ENCODE data around the gene LIG1. TPM values are rescaled to one million over a fixed set of nuclear protein-coding genes. Genes with fewer than 3 reads are reported as not detected.
A peak's percentile ranks its signal among the peaks of the same experiment; 100 is the strongest.

Gene LIG1
- total and polyA plus RNA-seq, 2 experiments from 2014 or later = 79.3 to 96.9 TPM

DNA sequence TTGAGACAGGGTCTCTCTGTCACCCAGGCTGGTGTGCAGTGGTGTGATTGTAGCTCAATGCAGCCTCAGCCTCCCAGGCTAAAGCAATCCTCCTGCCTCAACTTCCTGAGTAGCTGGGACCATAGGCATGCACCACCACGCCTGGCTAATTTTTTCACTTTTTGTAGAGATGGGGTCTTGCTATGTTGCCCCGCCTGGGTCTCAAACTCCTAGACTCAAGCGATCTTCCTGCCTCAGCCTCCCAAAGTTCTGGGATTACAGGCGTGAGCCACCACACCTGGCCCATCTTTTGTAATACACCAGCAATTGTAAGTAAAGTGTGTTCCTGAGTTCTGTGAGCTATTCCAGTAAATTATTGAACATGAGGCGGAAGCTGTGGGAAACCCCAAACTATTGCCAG lies 66.2 kb downstream of the LIG1 start:
- Histone ChIP-seq H3K27ac (ENCODE audit: low read depth) (no peak overlapping the region), H2AFZ (no peak overlapping the region), H3K27me3 (ENCODE audit: insufficient read depth) (no peaks in the 10 kb centered on the region), H3K4me2 (no peak overlapping the region), H3K4me1 (ENCODE audit: insufficient read depth) (no peaks in the 10 kb centered on the region; the same call in 1 of the 2 replicates), H4K20me1 (replicated peaks; ENCODE audit: insufficient read depth) (no peaks in the 10 kb centered on the region), H3K9me2 (ENCODE audit: insufficient read depth) (no peaks in the 10 kb centered on the region), H3K4me3 (no peak overlapping the region), H3K79me2 (replicated peaks; ENCODE audit: insufficient read depth) (no peaks in the 10 kb centered on the region), H3K36me3 (ENCODE audit: insufficient read depth) (no peaks in the 10 kb centered on the region), H3F3A (replicated peaks; ENCODE audit: low read depth) (no peaks in the 10 kb centered on the region)
- H3K36me3 Mint-ChIP-seq (ENCODE audit: low read depth) = no peaks in the 10 kb centered on the region
- no peaks in the 10 kb centered on the region for H3K4me1 Mint-ChIP-seq
- H3K27ac Mint-ChIP-seq = no peak overlapping the region
- TF ChIP-seq, protein P1, sequence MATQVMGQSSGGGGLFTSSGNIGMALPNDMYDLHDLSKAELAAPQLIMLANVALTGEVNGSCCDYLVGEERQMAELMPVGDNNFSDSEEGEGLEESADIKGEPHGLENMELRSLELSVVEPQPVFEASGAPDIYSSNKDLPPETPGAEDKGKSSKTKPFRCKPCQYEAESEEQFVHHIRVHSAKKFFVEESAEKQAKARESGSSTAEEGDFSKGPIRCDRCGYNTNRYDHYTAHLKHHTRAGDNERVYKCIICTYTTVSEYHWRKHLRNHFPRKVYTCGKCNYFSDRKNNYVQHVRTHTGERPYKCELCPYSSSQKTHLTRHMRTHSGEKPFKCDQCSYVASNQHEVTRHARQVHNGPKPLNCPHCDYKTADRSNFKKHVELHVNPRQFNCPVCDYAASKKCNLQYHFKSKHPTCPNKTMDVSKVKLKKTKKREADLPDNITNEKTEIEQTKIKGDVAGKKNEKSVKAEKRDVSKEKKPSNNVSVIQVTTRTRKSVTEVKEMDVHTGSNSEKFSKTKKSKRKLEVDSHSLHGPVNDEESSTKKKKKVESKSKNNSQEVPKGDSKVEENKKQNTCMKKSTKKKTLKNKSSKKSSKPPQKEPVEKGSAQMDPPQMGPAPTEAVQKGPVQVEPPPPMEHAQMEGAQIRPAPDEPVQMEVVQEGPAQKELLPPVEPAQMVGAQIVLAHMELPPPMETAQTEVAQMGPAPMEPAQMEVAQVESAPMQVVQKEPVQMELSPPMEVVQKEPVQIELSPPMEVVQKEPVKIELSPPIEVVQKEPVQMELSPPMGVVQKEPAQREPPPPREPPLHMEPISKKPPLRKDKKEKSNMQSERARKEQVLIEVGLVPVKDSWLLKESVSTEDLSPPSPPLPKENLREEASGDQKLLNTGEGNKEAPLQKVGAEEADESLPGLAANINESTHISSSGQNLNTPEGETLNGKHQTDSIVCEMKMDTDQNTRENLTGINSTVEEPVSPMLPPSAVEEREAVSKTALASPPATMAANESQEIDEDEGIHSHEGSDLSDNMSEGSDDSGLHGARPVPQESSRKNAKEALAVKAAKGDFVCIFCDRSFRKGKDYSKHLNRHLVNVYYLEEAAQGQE (IDR thresholded peaks at IDR 0.05; ENCODE audit: unreplicated experiment) = no peak
- TF ChIP-seq, protein P2, sequence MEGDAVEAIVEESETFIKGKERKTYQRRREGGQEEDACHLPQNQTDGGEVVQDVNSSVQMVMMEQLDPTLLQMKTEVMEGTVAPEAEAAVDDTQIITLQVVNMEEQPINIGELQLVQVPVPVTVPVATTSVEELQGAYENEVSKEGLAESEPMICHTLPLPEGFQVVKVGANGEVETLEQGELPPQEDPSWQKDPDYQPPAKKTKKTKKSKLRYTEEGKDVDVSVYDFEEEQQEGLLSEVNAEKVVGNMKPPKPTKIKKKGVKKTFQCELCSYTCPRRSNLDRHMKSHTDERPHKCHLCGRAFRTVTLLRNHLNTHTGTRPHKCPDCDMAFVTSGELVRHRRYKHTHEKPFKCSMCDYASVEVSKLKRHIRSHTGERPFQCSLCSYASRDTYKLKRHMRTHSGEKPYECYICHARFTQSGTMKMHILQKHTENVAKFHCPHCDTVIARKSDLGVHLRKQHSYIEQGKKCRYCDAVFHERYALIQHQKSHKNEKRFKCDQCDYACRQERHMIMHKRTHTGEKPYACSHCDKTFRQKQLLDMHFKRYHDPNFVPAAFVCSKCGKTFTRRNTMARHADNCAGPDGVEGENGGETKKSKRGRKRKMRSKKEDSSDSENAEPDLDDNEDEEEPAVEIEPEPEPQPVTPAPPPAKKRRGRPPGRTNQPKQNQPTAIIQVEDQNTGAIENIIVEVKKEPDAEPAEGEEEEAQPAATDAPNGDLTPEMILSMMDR (conservative IDR thresholded peaks at IDR 0.05; ENCODE audit: low read depth in 2 of 2) = no peak
- H3K9me3 Mint-ChIP-seq = peaks cover 5% of the 10 kb centered on the region; the same call in 1 of the 3 replicates
- peaks cover 12% of the 10 kb centered on the region for H3K27me3 Mint-ChIP-seq (ENCODE audit: insufficient read depth, low read depth, poor library complexity)
- ATAC-seq = no peak
- no peak for DNase-seq (ENCODE audit: low spot score)
- no peak overlapping the region for H3K4me3 Mint-ChIP-seq

DNA sequence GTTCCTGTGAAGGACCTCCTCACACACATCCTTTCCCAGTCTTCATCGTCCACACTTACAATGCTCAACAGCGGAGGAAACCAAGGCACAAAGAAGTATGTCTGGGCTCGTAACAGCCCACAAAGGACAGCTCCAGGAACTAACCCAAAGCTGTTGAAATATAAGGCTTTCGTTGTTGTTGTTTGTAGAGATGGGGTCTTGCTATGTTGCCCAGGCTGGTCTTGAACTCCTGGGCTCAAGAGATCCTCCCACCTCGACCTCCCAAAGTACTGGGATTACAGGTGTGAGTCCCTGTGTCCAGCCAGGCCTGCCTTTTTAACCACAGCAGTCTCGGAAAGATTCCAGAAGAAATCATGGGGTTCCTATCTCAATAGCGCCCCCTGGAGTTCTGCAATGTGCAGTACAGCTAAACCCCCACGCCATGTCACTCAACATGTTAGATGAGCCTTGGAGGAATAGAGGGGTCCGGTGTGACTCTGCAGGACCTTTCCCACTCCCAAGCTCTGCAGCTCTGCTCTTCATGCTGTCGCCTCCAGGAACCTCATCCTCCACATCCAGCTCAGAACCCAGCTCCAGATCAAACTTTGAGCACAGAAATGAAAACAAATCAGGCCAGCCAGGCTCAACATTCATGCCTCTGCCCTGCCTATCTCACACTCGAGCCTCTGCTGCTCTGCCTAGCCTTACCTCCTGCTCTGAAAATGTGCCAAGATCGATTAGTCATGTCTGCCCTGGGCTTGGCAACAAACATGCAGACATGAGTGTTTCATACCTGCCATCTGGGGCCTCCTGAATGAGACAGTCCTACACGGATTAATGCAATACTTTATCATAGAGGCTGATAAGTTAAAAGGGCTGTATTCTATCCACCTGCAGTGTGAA lies 67.0 kb downstream of the LIG1 start:
- peaks cover 5% of the 10 kb centered on the region; the same call in 1 of the 3 replicates for H3K9me3 Mint-ChIP-seq
- Histone ChIP-seq H3K9me2 (ENCODE audit: insufficient read depth) (no peaks in the 10 kb centered on the region), H2AFZ (peak overlapping the region; percentile 93), H3F3A (replicated peaks; ENCODE audit: low read depth) (no peaks in the 10 kb centered on the region), H3K27me3 (ENCODE audit: insufficient read depth) (no peaks in the 10 kb centered on the region), H3K27ac (ENCODE audit: low read depth) (no peak overlapping the region), H3K79me2 (replicated peaks; ENCODE audit: insufficient read depth) (no peaks in the 10 kb centered on the region), H3K4me3 (no peak overlapping the region), H3K4me2 (0 out of 2 replicates have a peak overlapping the region, but pooled peaks have one; percentile 48), H3K4me1 (ENCODE audit: insufficient read depth) (no peaks in the 10 kb centered on the region; the same call in 1 of the 2 replicates), H4K20me1 (replicated peaks; ENCODE audit: insufficient read depth) (no peaks in the 10 kb centered on the region), H3K36me3 (ENCODE audit: insufficient read depth) (no peaks in the 10 kb centered on the region)
- peak; percentile 82 for DNase-seq (ENCODE audit: low spot score)
- H3K27me3 Mint-ChIP-seq (ENCODE audit: insufficient read depth, low read depth, poor library complexity) = peaks cover 10% of the 10 kb centered on the region
- peak; percentile 71 for ATAC-seq
- H3K4me3 Mint-ChIP-seq = peak overlapping the region; percentile 47; the same call in 2 of the 3 replicates
- peak overlapping the region; percentile 74; the same call in 1 of the 2 replicates for H3K27ac Mint-ChIP-seq
- no peaks in the 10 kb centered on the region for H3K36me3 Mint-ChIP-seq (ENCODE audit: low read depth)
- no peak for TF ChIP-seq ZNF331 (CRISPR knock-in tag; IDR thresholded peaks at IDR 0.05; ENCODE audit: low read depth)
- TF ChIP-seq POLR2AphosphoS5 (IDR thresholded peaks at IDR 0.05; ENCODE audit: low read depth) = no peak
- TF ChIP-seq ZNF114 (CRISPR knock-in tag; IDR thresholded peaks at IDR 0.05) = 0 out of 2 replicates have a peak, but pooled peaks have one; percentile 23
- TF ChIP-seq STAT1 (IDR thresholded peaks at IDR 0.05; ENCODE audit: unreplicated experiment) = no peak
- TF ChIP-seq, protein P1 (IDR thresholded peaks at IDR 0.05; ENCODE audit: unreplicated experiment) = no peak
- TF ChIP-seq, protein P2 (conservative IDR thresholded peaks at IDR 0.05; ENCODE audit: low read depth in 2 of 2) = peak; percentile 91 to 94
- H3K4me1 Mint-ChIP-seq = no peaks in the 10 kb centered on the region
